ENCODE data around the gene PLEKHA6.

GRCh38 chr1:204384636-204385352 lies 25.1 kb upstream of the PLEKHA6 start:
- TF ChIP-seq CTCF (IDR thresholded peaks at IDR 0.05; ENCODE audit: control extremely low read depth in 1 of 3, insufficient read depth in 1 of 3, low read depth in 1 of 3, low read length in 3 of 3) = no peak
- TF ChIP-seq POLR2A (IDR thresholded peaks at IDR 0.05; ENCODE audit: control extremely low read depth in 1 of 2, low read depth in 2 of 2, low read length in 2 of 2) = no peak
- TF ChIP-seq TEAD4 (IDR thresholded peaks at IDR 0.05; ENCODE audit: low read depth, low read length) = no peak
- TF ChIP-seq EZH2 (IDR thresholded peaks at IDR 0.05; ENCODE audit: low read depth, low read length, severe bottlenecking) = no peak
- TF ChIP-seq CHD1 (IDR thresholded peaks at IDR 0.05; ENCODE audit: low read depth, low read length) = no peak
- TF ChIP-seq ATF3 (IDR thresholded peaks at IDR 0.05; ENCODE audit: insufficient read depth, low read depth, low read length) = no peak
- no peak for TF ChIP-seq HDAC6 (IDR thresholded peaks at IDR 0.05; ENCODE audit: low read depth, low read length)
- TF ChIP-seq JUND (IDR thresholded peaks at IDR 0.05; ENCODE audit: low read length) = no peak
- no peak for TF ChIP-seq RNF2 (IDR thresholded peaks at IDR 0.05; ENCODE audit: borderline replicate concordance, low read depth, low read length, missing control alignments, poor library complexity, severe bottlenecking)
